GM23338 (cell line): Measurements from ENCODE around the gene BCAM.

ENCODE experiments used
- CTCF ChIP-seq, 2 experiments: fragments of 200-600 bp in 1 of 2; sonication (generic) in 1 of 2; conservative IDR thresholded peaks; 2 replicates each; pipeline versions ENCODE4 v1.5.1 to v1.6.1; 2016 to 2017; ENCODE audit warnings: antibody characterized with exemption in 2 of 2, low read depth in 2 of 2, mild to moderate bottlenecking in 2 of 2, moderate library complexity in 1 of 2
- POLR2AphosphoS5 ChIP-seq: IDR thresholded peaks from 2 replicates; pipeline ENCODE4 v1.6.1; 2016; ENCODE audit warnings: antibody characterized with exemption, low read depth
- REST ChIP-seq: IDR thresholded peaks from one replicate; pipeline ENCODE4 v1.6.1; 2018; ENCODE audit warnings: antibody characterized with exemption; ENCODE audit not compliant: unreplicated experiment

- TF ChIP-seq CTCF (conservative IDR thresholded peaks at IDR 0.05; ENCODE audit: low read depth in 2 of 2) (no peak), POLR2AphosphoS5 (no peak), REST (no peak)
Measured at GRCh38 chr19:44813841-44814470, 5.1 kb downstream of the BCAM start.
